SKM-1 (cell line): ENCODE data around the gene HLA-G.
"Not testable (repeated sequence)": the region's sequence is repeated elsewhere in the genome, so short reads cannot be mapped to it uniquely, and the experiment has no call there.

Source experiments
- DNase-seq: peaks from one replicate; lab custom pipeline; 2025; ENCODE audit not compliant: unreplicated experiment; lab: John Stamatoyannopoulos, UW

HLA-G gene

GRCh38 chr6:29827579-29828470 lies at the start of gene HLA-G:
HLA-G (plus strand) TSS chr6:29827825; CDS start chr6:29827845, 20 bp downstream.
- no peak for DNase-seq

GRCh38 chr6:29780019-29780698 lies 47.5 kb upstream of the HLA-G start:
- DNase-seq, result not testable (repeated sequence)

- no peak for DNase-seq
Observed at GRCh38 chr6:29789176-29789575, 38.4 kb upstream of the HLA-G start.

- DNase-seq, result no peak
Observed at GRCh38 chr6:29790626-29791025, 37.0 kb upstream of the HLA-G start.

GRCh38 chr6:29791162-29791561 lies 36.5 kb upstream of the HLA-G start:
- DNase-seq, result no peak

GRCh38 chr6:29791786-29792122 lies 35.9 kb upstream of the HLA-G start:
- no peak for DNase-seq

- DNase-seq, result no peak
Observed at GRCh38 chr6:29792123-29793035, 35.2 kb upstream of the HLA-G start.

- DNase-seq, result no peak
Observed at GRCh38 chr6:29793036-29793356, 34.6 kb upstream of the HLA-G start.

GRCh38 chr6:29793796-29794195 lies 33.8 kb upstream of the HLA-G start:
- DNase-seq, result no peak

GRCh38 chr6:29796026-29796425 lies 31.6 kb upstream of the HLA-G start:
- no peak for DNase-seq

- DNase-seq, result no peak
Observed at GRCh38 chr6:29797135-29797534, 30.5 kb upstream of the HLA-G start.

- DNase-seq, result no peak
Observed at GRCh38 chr6:29797966-29798365, 29.7 kb upstream of the HLA-G start.

GRCh38 chr6:29800254-29800653 lies 27.4 kb upstream of the HLA-G start:
- DNase-seq, result no peak

- no peak for DNase-seq
Observed at GRCh38 chr6:29806387-29806786, 21.2 kb upstream of the HLA-G start.

GRCh38 chr6:29809249-29809648 lies 18.4 kb upstream of the HLA-G start:
- no peak for DNase-seq

- no peak for DNase-seq
Observed at GRCh38 chr6:29810371-29810770, 17.3 kb upstream of the HLA-G start.

- no peak for DNase-seq
Observed at GRCh38 chr6:29811377-29811776, 16.2 kb upstream of the HLA-G start.

GRCh38 chr6:29813066-29813465 lies 14.6 kb upstream of the HLA-G start:
- DNase-seq, result no peak

GRCh38 chr6:29813809-29814208 lies 13.8 kb upstream of the HLA-G start:
- DNase-seq, result peak; percentile 6

GRCh38 chr6:29814379-29815117 lies 13.1 kb upstream of the HLA-G start:
- DNase-seq, result no peak
